Common myeloid progenitor, CD34-positive (primary cell): ENCODE data around the gene CHADL.

Experiments
- CTCF ChIA-PET: fragments of 350-600 bp; sonication (Branson Sonifier 250); formaldehyde crosslinking; loops from one replicate; lab custom pipeline; 2021; ENCODE audit warnings: antibody characterized with exemption; lab: Charles Lee
- POLR2A ChIA-PET: fragments of 350-600 bp; sonication (Branson Sonifier 250); formaldehyde crosslinking; loops from one replicate; lab custom pipeline; 2021; ENCODE audit warnings: antibody characterized with exemption; lab: Charles Lee
- DNase-seq, 3 donors: peaks; one replicate each; pipeline versions ENCODE4 v3.0.0 to v3.0.0-alpha.2; 2013
- H3K27ac ChIP-seq, 2 experiments: 1 replicate in 1 of 2; 2 replicates in 1 of 2; pipeline ENCODE4 v1.7.0; 2013; ENCODE audit warnings: inconsistent platforms in 2 of 2, low read length in 2 of 2, mild to moderate bottlenecking in 2 of 2, low read depth in 1 of 2, moderate library complexity in 1 of 2; ENCODE audit not compliant: severe bottlenecking in 2 of 2, insufficient read depth in 1 of 2, poor library complexity in 1 of 2
- H3K27me3 ChIP-seq, 5 experiments: replicated peaks in 2 of 5; 1 replicate in 3 of 5; 2 replicates in 2 of 5; pipeline versions ENCODE4 v1.6.1 to v1.7.0; 2013; ENCODE audit warnings: low read length in 4 of 5, mild to moderate bottlenecking in 2 of 5, moderate library complexity in 2 of 5, inconsistent platforms in 1 of 5; ENCODE audit not compliant: insufficient read depth in 5 of 5, control insufficient read depth in 4 of 5
- H3K36me3 ChIP-seq, 4 experiments: 1 replicate in 2 of 4; 2 replicates in 2 of 4; pipeline versions ENCODE4 v1.6.1 to v1.7.0; 2013; ENCODE audit warnings: low read length in 3 of 4, control low read depth in 1 of 4, mild to moderate bottlenecking in 1 of 4; ENCODE audit not compliant: control insufficient read depth in 4 of 4, insufficient read depth in 4 of 4
- H3K4me1 ChIP-seq, 4 experiments: 1 replicate in 3 of 4; 2 replicates in 1 of 4; pipeline versions ENCODE4 v1.6.1 to v1.7.1; 2013; ENCODE audit warnings: low read length in 3 of 4, mild to moderate bottlenecking in 3 of 4, control low read depth in 1 of 4, inconsistent platforms in 1 of 4, moderate library complexity in 1 of 4; ENCODE audit not compliant: control insufficient read depth in 4 of 4, insufficient read depth in 4 of 4; ENCODE audit errors: control extremely low read depth in 1 of 4
- H3K4me3 ChIP-seq, 7 experiments: 1 replicate in 4 of 7; 2 replicates in 3 of 7; pipeline versions ENCODE4 v1.5.1 to v1.7.0; 2013; ENCODE audit warnings: mild to moderate bottlenecking in 7 of 7, low read length in 6 of 7, moderate library complexity in 6 of 7, inconsistent platforms in 2 of 7, low read depth in 2 of 7, control low read depth in 1 of 7; ENCODE audit not compliant: insufficient read depth in 4 of 7, control insufficient read depth in 1 of 7; ENCODE audit errors: extremely low read depth in 1 of 7
- H3K9me3 ChIP-seq, 5 experiments: 1 replicate in 4 of 5; 2 replicates in 1 of 5; pipeline versions ENCODE4 v1.6.1 to v1.7.1; 2013; ENCODE audit warnings: low read length in 4 of 5, mild to moderate bottlenecking in 2 of 5, inconsistent platforms in 1 of 5, low read depth in 1 of 5, moderate library complexity in 1 of 5; ENCODE audit not compliant: control insufficient read depth in 4 of 5, insufficient read depth in 2 of 5; ENCODE audit errors: control extremely low read depth in 1 of 5
- WGBS: methylation state at CpG from one replicate; pipeline ENCODE4 v1.1.5; 2013; ENCODE audit not compliant: insufficient coverage; 5-methylcytosine and 5-hydroxymethylcytosine counted together

CHADL gene

GRCh38 chr22:41285441-41285819, 44.7 kb upstream of the CHADL start:
- CTCF ChIA-PET: interaction anchor here (1.3 kb wide), 1 partner anchor 18 kb away, joined by 3 read pairs; no protein-coding TSS in a partner anchor
- POLR2A ChIA-PET: interaction anchor here (1.7 kb wide), 1 partner anchor 16 kb away, joined by 9 read pairs; the partner anchor contains the start of gene ZC3H7B

GRCh38 chr22:41284465-41284864, 43.7 kb upstream of the CHADL start:
- Histone ChIP-seq H3K36me3 (peaks cover 10 to 35% (median 23%) of the 10 kb centered on the region in 4 experiments), H3K27me3 (no peaks in the 10 kb centered on the region), H3K9me3 (no peaks in the 10 kb centered on the region), H3K27ac (peak overlapping the region in 1 of 2 experiments; percentile 84), H3K4me3 (peak overlapping the region in 2 of 7 experiments; percentile 89 to 92), H3K4me1 (peaks cover 12 to 33% (median 28%) of the 10 kb centered on the region in 4 experiments)
- 93% methylated on average over 8 of the region's 10 CpGs for WGBS
- ChIA-PET POLR2A (no interaction called here), CTCF (interaction anchor here (0.6 kb wide), 1 partner anchor 22 kb away, joined by 3 read pairs; no protein-coding TSS in a partner anchor)
- no peak for DNase-seq

More at GRCh38 chr22:41285441-41285819, 44.7 kb upstream of the CHADL start:
- Histone ChIP-seq H3K36me3 (peaks cover 6 to 29% (median 17%) of the 10 kb centered on the region in 4 experiments), H3K27me3 (no peaks in the 10 kb centered on the region), H3K4me1 (peaks cover 12 to 33% (median 28%) of the 10 kb centered on the region in 4 experiments), H3K27ac (peak overlapping the region; percentile 61 to 84), H3K4me3 (peak overlapping the region; percentile 80 to 95 (median 89)), H3K9me3 (no peaks in the 10 kb centered on the region)
- peak; percentile 80 to 91 (median 88) for DNase-seq
- 1% methylated on average over 30 of the region's 30 CpGs for WGBS

- 100% methylated on average over 2 of the region's 2 CpGs for WGBS
- POLR2A ChIA-PET: no interaction called here
- CTCF ChIA-PET: interaction anchor here (0.9 to 2.8 kb wide), 3 partner anchors 10 to 83 kb away, joined by 3 to 12 read pairs (median 5); no protein-coding TSS in a partner anchor
- no peaks in the 10 kb centered on the region for H3K27me3 ChIP-seq
- H3K4me3 ChIP-seq: no peak overlapping the region
- no peak overlapping the region for H3K27ac ChIP-seq
- no peak for DNase-seq
- peaks cover 3 to 13% (median 12%) of the 10 kb centered on the region in 4 experiments for H3K4me1 ChIP-seq
- H3K9me3 ChIP-seq: no peaks in the 10 kb centered on the region
- peaks cover 17 to 58% (median 40%) of the 10 kb centered on the region in 4 experiments for H3K36me3 ChIP-seq
Observed at GRCh38 chr22:41280854-41281253, 40.1 kb upstream of the CHADL start.

DNA sequence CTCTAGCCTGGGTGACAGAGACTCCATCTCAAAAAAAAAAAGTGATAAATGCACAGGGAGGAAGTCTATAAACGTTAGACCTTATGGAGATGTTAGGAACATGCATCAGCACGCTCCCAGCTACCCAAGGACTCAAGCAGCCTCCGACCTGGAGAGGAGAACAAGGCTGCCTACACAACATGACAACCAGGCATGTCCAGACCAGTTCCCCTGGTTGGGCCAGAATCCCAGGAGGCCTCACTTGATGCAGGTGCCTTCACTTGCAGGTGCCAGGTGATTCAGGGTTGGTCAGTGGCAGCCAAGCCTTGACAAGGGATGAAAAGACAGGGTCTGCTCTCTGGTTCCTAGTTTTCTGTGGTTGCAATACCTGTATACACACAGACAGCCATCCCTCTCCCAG, 39.3 kb upstream of the CHADL start:
- no peak overlapping the region for H3K4me3 ChIP-seq
- no peak for DNase-seq
- no peaks in the 10 kb centered on the region for H3K9me3 ChIP-seq
- 86% methylated on average over 3 of the region's 3 CpGs for WGBS
- H3K4me1 ChIP-seq: peaks cover 1 to 7% (median 5%) of the 10 kb centered on the region in 4 experiments
- H3K27ac ChIP-seq: no peak overlapping the region
- peaks cover 19 to 66% (median 42%) of the 10 kb centered on the region in 4 experiments for H3K36me3 ChIP-seq
- ChIA-PET CTCF (interaction anchor here (2.8 kb wide), 1 partner anchor 9 kb away, joined by 12 read pairs; no protein-coding TSS in a partner anchor), POLR2A (no interaction called here)
- H3K27me3 ChIP-seq: no peaks in the 10 kb centered on the region

DNA sequence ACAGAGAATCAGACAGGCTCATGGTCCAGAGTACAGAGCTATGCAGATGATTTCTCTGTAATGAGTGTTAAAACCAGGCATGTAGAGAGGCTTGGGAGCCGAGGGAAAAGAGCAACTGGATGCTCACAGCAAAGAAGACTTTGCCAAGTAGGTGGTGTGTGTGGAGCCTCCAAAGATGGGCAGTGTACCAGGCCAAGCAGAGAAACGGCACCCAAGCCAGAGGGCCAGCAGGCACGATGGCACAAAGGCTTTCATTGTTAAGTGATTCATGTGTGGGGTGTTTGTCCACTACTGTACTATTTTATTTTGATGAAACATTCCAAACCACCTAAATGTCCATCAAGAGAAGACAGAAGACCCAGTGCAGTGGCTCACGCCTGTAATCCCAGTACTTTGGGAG, 34.1 kb upstream of the CHADL start:
- Histone ChIP-seq H3K36me3 (peaks cover 26 to 74% (median 51%) of the 10 kb centered on the region in 4 experiments), H3K9me3 (no peaks in the 10 kb centered on the region), H3K4me1 (no peaks in the 10 kb centered on the region), H3K4me3 (no peak overlapping the region), H3K27ac (no peak overlapping the region), H3K27me3 (no peaks in the 10 kb centered on the region)
- CTCF ChIA-PET: interaction anchor here (0.7 kb wide), 1 partner anchor 11 kb away, joined by 3 read pairs; no protein-coding TSS in a partner anchor
- DNase-seq: no peak
- POLR2A ChIA-PET: interaction anchor here (0.6 kb wide), 1 partner anchor 56 kb away, joined by 3 read pairs; no protein-coding TSS in a partner anchor
- 100% methylated on average over 1 of the region's 4 CpGs for WGBS

GRCh38 chr22:41273128-41273527, 32.4 kb upstream of the CHADL start:
- Histone ChIP-seq H3K4me3 (no peak overlapping the region), H3K36me3 (peaks cover 23 to 74% (median 53%) of the 10 kb centered on the region in 4 experiments), H3K4me1 (no peaks in the 10 kb centered on the region), H3K9me3 (no peaks in the 10 kb centered on the region), H3K27me3 (no peaks in the 10 kb centered on the region), H3K27ac (no peak overlapping the region)
- 97% methylated on average over 7 of the region's 7 CpGs for WGBS
- ChIA-PET CTCF (no interaction called here), POLR2A (interaction anchor here (1.1 kb wide), 1 partner anchor 13 kb away, joined by 4 read pairs; no protein-coding TSS in a partner anchor)
- no peak for DNase-seq

DNA sequence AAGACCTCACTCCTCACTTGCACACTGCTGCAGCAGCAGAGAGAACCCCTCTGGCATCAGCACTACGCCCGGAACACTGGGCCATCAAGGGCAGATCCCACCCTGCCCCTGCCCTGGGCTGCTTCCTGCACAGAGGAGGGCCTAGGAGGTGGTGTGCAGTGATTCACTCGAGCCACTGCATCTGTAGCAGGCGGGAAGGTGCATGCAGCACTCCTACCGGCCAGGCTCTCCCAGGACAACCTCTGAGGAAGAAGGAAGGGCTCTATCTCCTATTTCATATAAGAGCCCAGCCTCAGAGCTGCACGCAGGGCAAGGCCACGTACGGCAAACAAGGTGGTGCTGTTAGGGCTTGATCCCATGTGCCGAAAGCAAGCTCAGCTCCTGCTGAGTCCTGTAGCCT, 31.1 kb upstream of the CHADL start:
- Histone ChIP-seq H3K9me3 (no peaks in the 10 kb centered on the region), H3K36me3 (peaks cover 28 to 76% (median 55%) of the 10 kb centered on the region in 4 experiments), H3K27me3 (no peaks in the 10 kb centered on the region), H3K4me1 (no peaks in the 10 kb centered on the region), H3K27ac (no peak overlapping the region), H3K4me3 (no peak overlapping the region)
- WGBS: 98% methylated on average over 9 of the region's 9 CpGs
- ChIA-PET POLR2A (no interaction called here), CTCF (interaction anchor here (2.5 kb wide), 1 partner anchor 9 kb away, joined by 12 read pairs; no protein-coding TSS in a partner anchor)
- DNase-seq: no peak
